Peyer's patch (tissue), 4 donors: ENCODE measurements around the gene SPAAR. TPM values are rescaled to one million over a fixed set of nuclear protein-coding genes. Genes with fewer than 3 reads are reported as not detected.

Experiments
- DNase-seq, 3 donors: peaks; one replicate each; pipeline ENCODE4 v3.0.0-alpha.2; 2017 to 2019
- H3K27ac ChIP-seq, 4 donors: fragments of 200-600 bp; sonication (generic); one replicate each; pipeline ENCODE4 v1.5.1; 2016 to 2019
- H3K27me3 ChIP-seq, 2 donors: fragments of 200-600 bp; sonication (generic); one replicate each; pipeline ENCODE4 v1.5.1; 2019
- H3K36me3 ChIP-seq, 3 donors: fragments of 200-600 bp; sonication (generic); one replicate each; pipeline ENCODE4 v1.5.1; 2016 to 2019
- H3K4me1 ChIP-seq, 4 donors: fragments of 200-600 bp; sonication (generic); one replicate each; pipeline ENCODE4 v1.5.1; 2016 to 2019
- H3K4me3 ChIP-seq, 4 donors: fragments of 200-600 bp; sonication (generic); 1 replicate in 3 of 4; 2 replicates in 1 of 4; pipeline ENCODE4 v1.5.1; 2016 to 2019; ENCODE audit warnings: mild to moderate bottlenecking in 1 of 4
- H3K9me3 ChIP-seq, 4 donors: fragments of 200-600 bp; sonication (generic); one replicate each; pipeline ENCODE4 v1.5.1; 2016 to 2019; ENCODE audit warnings: mild to moderate bottlenecking in 1 of 4
- CTCF ChIP-seq, 6 experiments: fragments of 450-650 bp in 4 of 6; fragments of 200-600 bp in 2 of 6; sonication (generic) in 1 of 6; IDR thresholded peaks; one replicate each; pipeline ENCODE4 v1.5.1; 2017 to 2019; ENCODE audit warnings: antibody characterized with exemption in 6 of 6, mild to moderate bottlenecking in 3 of 6, moderate library complexity in 1 of 6
- POLR2A ChIP-seq, 2 donors: fragments of 450-650 bp; IDR thresholded peaks; one replicate each; pipeline ENCODE4 v1.5.1; 2017; ENCODE audit warnings: antibody characterized with exemption in 2 of 2, mild to moderate bottlenecking in 2 of 2, moderate library complexity in 2 of 2
- total RNA-seq, 4 donors: library from RNA; depleted of rRNA; stranded (reverse); fragments of >200 nt; gene quantifications; one replicate each; pipeline ENCODE4 v1.1.0, GENCODE V29; 2016

The SPAAR gene
- total RNA-seq, 4 donors from 2014 or later: 0.88 to 17.3 TPM; not detected in 2

- H3K27ac ChIP-seq: peak overlapping the region in 2 of 4 donors; percentile 22 to 74
- peak in 1 of 3 donors; percentile 31 for DNase-seq
- TF ChIP-seq POLR2A (IDR thresholded peaks at IDR 0.05) (no peak), CTCF (IDR thresholded peaks at IDR 0.05) (no peak)
Measured at GRCh38 chr9:35939679-35940250, 30.5 kb downstream of the SPAAR start.

DNA sequence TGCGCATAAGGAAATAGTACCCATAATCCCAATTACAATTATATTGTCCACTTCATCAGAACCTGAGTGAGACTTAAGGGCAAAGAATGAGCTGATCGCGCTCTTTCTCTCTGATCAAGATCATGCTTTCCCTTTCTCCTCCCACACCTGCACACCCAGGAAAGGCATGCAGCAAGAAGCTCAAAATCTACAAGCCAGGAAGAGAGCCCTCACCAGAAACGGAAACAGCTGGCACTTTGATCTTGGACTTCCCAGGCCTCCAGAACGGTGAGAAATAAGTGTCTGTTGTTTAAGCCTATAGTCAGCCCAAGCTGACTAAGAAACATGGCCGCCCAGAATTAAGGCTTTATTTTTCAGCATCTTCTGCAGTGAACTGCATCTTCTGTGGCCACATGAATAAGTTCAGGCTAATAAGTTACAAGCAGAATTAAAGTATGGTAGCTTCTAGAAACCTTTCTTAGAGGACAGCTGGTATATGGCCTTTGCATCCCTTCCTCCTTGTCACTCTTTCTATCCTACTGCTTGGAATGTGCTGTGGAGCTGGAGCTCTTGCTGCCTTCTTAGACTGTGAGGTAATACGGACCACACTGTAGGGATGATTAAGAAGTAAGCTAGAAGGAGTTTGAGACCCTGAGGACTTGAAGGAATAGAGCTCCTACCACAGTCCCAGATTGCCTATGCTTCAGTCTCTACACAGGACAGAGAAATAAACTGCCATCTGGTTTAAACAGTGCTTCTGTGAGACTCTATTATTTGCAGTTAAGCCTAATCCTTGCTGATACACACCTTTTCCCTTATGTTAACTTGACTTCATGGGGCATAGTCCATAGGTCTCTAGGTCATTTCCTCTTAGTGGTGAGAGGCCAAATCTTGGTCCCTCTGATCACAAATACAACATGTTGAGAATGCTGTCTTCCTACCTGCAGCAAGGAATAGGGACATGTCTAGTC, 31.4 kb downstream of the SPAAR start:
- Histone ChIP-seq H3K27me3 (no peaks in the 10 kb centered on the region), H3K4me3 (no peak overlapping the region), H3K36me3 (no peaks in the 10 kb centered on the region), H3K4me1 (peaks cover 0 to 27% (median 4%) of the 10 kb centered on the region in 4 donors), H3K27ac (peak overlapping the region; percentile 22 to 74 (median 52)), H3K9me3 (no peaks in the 10 kb centered on the region)
- TF ChIP-seq CTCF (IDR thresholded peaks at IDR 0.05): no peak
- no peak for TF ChIP-seq POLR2A (IDR thresholded peaks at IDR 0.05)
- DNase-seq: peak in 2 of 3 donors; percentile 39 to 69

More at GRCh38 chr9:35939679-35940250, 30.5 kb downstream of the SPAAR start:
- no peaks in the 10 kb centered on the region for H3K36me3 ChIP-seq
- H3K9me3 ChIP-seq: no peaks in the 10 kb centered on the region
- no peaks in the 10 kb centered on the region for H3K27me3 ChIP-seq
- peaks cover 0 to 19% (median 0%) of the 10 kb centered on the region in 4 donors for H3K4me1 ChIP-seq
- no peak overlapping the region for H3K4me3 ChIP-seq

- H3K27ac ChIP-seq: no peak overlapping the region
- H3K4me1 ChIP-seq: peaks cover 0 to 36% (median 5%) of the 10 kb centered on the region in 4 donors
- TF ChIP-seq CTCF (IDR thresholded peaks at IDR 0.05) (no peak), POLR2A (IDR thresholded peaks at IDR 0.05) (no peak)
- no peaks in the 10 kb centered on the region for H3K9me3 ChIP-seq
- DNase-seq: no peak
- H3K4me3 ChIP-seq: no peak overlapping the region
- H3K27me3 ChIP-seq: no peaks in the 10 kb centered on the region
- no peaks in the 10 kb centered on the region for H3K36me3 ChIP-seq
Measured at GRCh38 chr9:35942286-35942685, 33.0 kb downstream of the SPAAR start.

GRCh38 chr9:35944173-35944572, 34.9 kb downstream of the SPAAR start:
- no peaks in the 10 kb centered on the region for H3K9me3 ChIP-seq
- no peak overlapping the region for H3K4me3 ChIP-seq
- H3K36me3 ChIP-seq: no peaks in the 10 kb centered on the region
- peaks cover 0 to 40% (median 5%) of the 10 kb centered on the region in 4 donors for H3K4me1 ChIP-seq
- no peaks in the 10 kb centered on the region for H3K27me3 ChIP-seq
- TF ChIP-seq CTCF (IDR thresholded peaks at IDR 0.05) (no peak), POLR2A (IDR thresholded peaks at IDR 0.05) (no peak)
- no peak for DNase-seq
- no peak overlapping the region for H3K27ac ChIP-seq

- TF ChIP-seq POLR2A (IDR thresholded peaks at IDR 0.05): no peak
- no peak for TF ChIP-seq CTCF (IDR thresholded peaks at IDR 0.05)
- no peak for DNase-seq
- H3K4me1 ChIP-seq: peaks cover 0 to 40% (median 5%) of the 10 kb centered on the region in 4 donors
- no peaks in the 10 kb centered on the region for H3K36me3 ChIP-seq
- no peaks in the 10 kb centered on the region for H3K27me3 ChIP-seq
- peak overlapping the region in 3 of 4 donors; percentile 0 to 68 (median 13) for H3K27ac ChIP-seq
- no peak overlapping the region for H3K4me3 ChIP-seq
- H3K9me3 ChIP-seq: no peaks in the 10 kb centered on the region
Measured at GRCh38 chr9:35944841-35945240, 35.6 kb downstream of the SPAAR start.
